K562 (cell line): ENCODE data around the gene INPP5K. TPM values are rescaled to one million over a fixed set of nuclear protein-coding genes. Genes with fewer than 3 reads are reported as not detected.
"Not testable (repeated sequence)": the region's sequence is repeated elsewhere in the genome, so short reads cannot be mapped to it uniquely, and the experiment has no call there.

ENCODE experiments used
- ATAC-seq: fragments of 200-7000 bp; cut with Tn5 transposase; 3 replicates; pipeline ENCODE4 v1.9.1; 2020; ENCODE audit warnings: moderate library complexity
- BruUV-seq: library from RNA; stranded (reverse); fragments of 400-500 nt; replicated peaks from 2 replicates; lab custom pipeline; 2021; lab: Mats Ljungman, UMichigan
- CTCF ChIA-PET: fragments of 300-600 bp; formaldehyde crosslinking; extraction: SDS; loops from one replicate; lab custom pipeline; 2021; ENCODE audit warnings: low intra/inter-chr PET ratio; lab: Yijun Ruan, JAX
- POLR2A ChIA-PET: fragments of 300-600, 350-650 bp; sonication (Branson Sonifier 250); formaldehyde crosslinking; extraction: SDS; loops from one replicate; lab custom pipeline; 2021; ENCODE audit warnings: antibody characterized with exemption, inconsistent platforms; lab: Yijun Ruan, JAX
- DNase-seq, 4 experiments: peaks; one replicate each; pipeline versions ENCODE4 v3.0.0 to v3.0.0-alpha.2; 2011 to 2018; ENCODE audit warnings: low spot score in 3 of 4, mixed read lengths in 3 of 4; ENCODE audit errors: extremely low read depth in 1 of 4
- FAIRE-seq: peaks from 2 replicates; lab custom pipeline; 2011; peaks lifted over from hg19 to GRCh38; lab: Jason Lieb, UNC
- H2AFZ ChIP-seq: 2 replicates; pipeline ENCODE4 v1.6.0; 2011; ENCODE audit warnings: low read depth, low read length, control low read depth, inconsistent platforms
- H3K27ac ChIP-seq: fragments of 200-600 bp; 3 replicates; pipeline ENCODE4 v1.8.0; 2011; ENCODE audit warnings: low read depth, mild to moderate bottlenecking, control low read depth, inconsistent platforms, low read length, moderate library complexity, mixed read lengths; ENCODE audit errors: extremely low read depth
- H3K27me3 ChIP-seq, 2 experiments: fragments of 300-600 bp in 1 of 2; 2 replicates in 1 of 2; 3 replicates in 1 of 2; pipeline versions ENCODE4 v1.6.0 to v1.8.0; 2011; ENCODE audit warnings: inconsistent platforms in 2 of 2, low read length in 2 of 2, mild to moderate bottlenecking in 1 of 2, mixed read lengths in 1 of 2, moderate library complexity in 1 of 2; ENCODE audit not compliant: control insufficient read depth in 2 of 2, insufficient read depth in 2 of 2
- H3K36me3 ChIP-seq: fragments of 300-600 bp; 3 replicates; pipeline ENCODE4 v1.8.0; 2011; ENCODE audit warnings: mild to moderate bottlenecking, low read length, inconsistent platforms; ENCODE audit not compliant: control insufficient read depth, insufficient read depth
- H3K4me1 ChIP-seq, 2 experiments: fragments of 200-600 bp in 1 of 2; replicated peaks in 1 of 2; 2 replicates in 1 of 2; 3 replicates in 1 of 2; pipeline versions ENCODE4 v1.5.1 to v1.8.0; 2011; ENCODE audit warnings: inconsistent platforms in 2 of 2, low read length in 2 of 2, mild to moderate bottlenecking in 1 of 2, mixed read lengths in 1 of 2, moderate library complexity in 1 of 2; ENCODE audit not compliant: control insufficient read depth in 2 of 2, insufficient read depth in 2 of 2
- H3K4me2 ChIP-seq: 2 replicates; pipeline ENCODE4 v1.6.1; 2011; ENCODE audit warnings: low read length, control low read depth, inconsistent platforms, mixed read lengths; ENCODE audit not compliant: insufficient read depth
- H3K4me3 ChIP-seq: fragments of 200-600 bp; sonication (generic), shearing (Covaris generic); 2 replicates; pipeline ENCODE4 v1.5.1; 2016; ENCODE audit warnings: control low read depth, inconsistent platforms
- H3K79me2 ChIP-seq: fragments of 200-600 bp; 3 replicates; pipeline ENCODE4 v1.8.0; 2011; ENCODE audit warnings: low read length, inconsistent platforms; ENCODE audit not compliant: control insufficient read depth, insufficient read depth
- H3K9ac ChIP-seq, 2 experiments: 2 replicates each; pipeline versions ENCODE4 v1.6.0 to v1.6.1; 2011; ENCODE audit warnings: low read depth in 2 of 2, low read length in 2 of 2, control low read depth in 1 of 2, inconsistent platforms in 1 of 2, mild to moderate bottlenecking in 1 of 2, mixed read lengths in 1 of 2; ENCODE audit not compliant: insufficient read depth in 1 of 2
- H3K9me1 ChIP-seq: one replicate; pipeline ENCODE4 v1.6.0; 2011; ENCODE audit warnings: inconsistent platforms, mild to moderate bottlenecking, low read length, moderate library complexity; ENCODE audit not compliant: control insufficient read depth, insufficient read depth
- H3K9me3 ChIP-seq: replicated peaks from 2 replicates; pipeline ENCODE4 v1.5.1; 2011; ENCODE audit warnings: low read depth, low read length, inconsistent platforms; ENCODE audit not compliant: control insufficient read depth, insufficient read depth
- H4K20me1 ChIP-seq: replicated peaks from 2 replicates; pipeline ENCODE4 v1.6.1; 2011; ENCODE audit warnings: low read length, inconsistent platforms, mixed read lengths; ENCODE audit not compliant: control insufficient read depth, insufficient read depth
- CBFB ChIP-seq: sonication (generic); formaldehyde crosslinking; IDR thresholded peaks from 2 replicates; pipeline ENCODE4 v1.4.0; 2020; ENCODE audit warnings: mild to moderate bottlenecking, missing genetic modification reagents
- CUX1 ChIP-seq: fragments of 200-800 bp; sonication (Bioruptor generic); IDR thresholded peaks from 2 replicates; pipeline ENCODE4 v1.6.1; 2016; ENCODE audit warnings: missing genetic modification characterization, missing compliant biosample characterization
- GABPB2 ChIP-seq: fragments of 250-450 bp; sonication (Bioruptor Pico); conservative IDR thresholded peaks from 2 replicates; pipeline ENCODE4 v1.5.1; 2021; ENCODE audit warnings: mild to moderate bottlenecking
- HOMEZ ChIP-seq: fragments of 250-450 bp; sonication (Bioruptor Pico); IDR thresholded peaks from 2 replicates; pipeline ENCODE4 v1.4.0; 2020; ENCODE audit warnings: mild to moderate bottlenecking, moderate library complexity
- NFIX ChIP-seq: fragments of 250-450 bp; sonication (Bioruptor Pico); IDR thresholded peaks from 2 replicates; pipeline ENCODE4 v1.4.0; 2020; ENCODE audit warnings: low read depth, mild to moderate bottlenecking, moderate library complexity
- ZBTB34 ChIP-seq: fragments of 250-450 bp; sonication (Bioruptor Pico); IDR thresholded peaks from 2 replicates; pipeline ENCODE4 v1.8.0; 2021; ENCODE audit warnings: mild to moderate bottlenecking, moderate library complexity
- ZNF217 ChIP-seq: sonication (generic); formaldehyde crosslinking; IDR thresholded peaks from 2 replicates; pipeline ENCODE4 v1.8.0; 2022; ENCODE audit warnings: mild to moderate bottlenecking, missing genetic modification reagents
- ZNF449 ChIP-seq: fragments of 250-450 bp; sonication (Bioruptor Pico); IDR thresholded peaks from 2 replicates; pipeline ENCODE4 v1.8.0; 2022; ENCODE audit warnings: moderate library complexity, mild to moderate bottlenecking, inconsistent platforms
- WGBS: fragments of 100-300 bp; shearing (Covaris generic); methylation state at CpG from one replicate; pipeline ENCODE4 v1.1.6; 2016; ENCODE audit warnings: low coverage, mixed read lengths; ENCODE audit not compliant: insufficient coverage; ENCODE audit errors: missing lambda C conversion rate; 5-methylcytosine and 5-hydroxymethylcytosine counted together
- in situ Hi-C: fragments of 300-500 bp; cut with MboI; formaldehyde crosslinking; loops from 4 replicates; pipeline ENCODE4 v1.15.0; 2018; ENCODE audit warnings: inconsistent platforms, mixed read lengths
- intact Hi-C: fragments of 100-400 bp; cut with micrococcal nuclease; formaldehyde crosslinking; loops from 2 replicates; pipeline ENCODE4 v1.14.2; 2022
- polyA plus RNA-seq, 8 experiments: library from polyadenylated mRNA; depleted of rRNA in 4 of 8; stranded (reverse) in 5 of 8; unstranded in 3 of 8; fragments of >200 nt; fragmentation: Nextera tagmentation in 2 of 8; fragmentation: Illumina TruSeq in 1 of 8; extraction: Ambion mirVana in 2 of 8; extraction: Trizol in 1 of 8; gene quantifications; 2 replicates each; pipeline versions ENCODE4 v1.2.1 to v1.2.3, GENCODE V29; 2011 to 2014; ENCODE audit warnings: inconsistent platforms in 1 of 8, missing spikeins in 1 of 8
- total RNA-seq, 7 experiments: library from RNA; depleted of rRNA in 6 of 7; stranded (reverse); fragments of >200 nt in 6 of 7; fragmentation: Illumina TruSeq in 2 of 7; extraction: Trizol in 2 of 7; gene quantifications; 2 replicates each; pipeline versions ENCODE4 v1.2.1 to v1.2.3, GENCODE V29; 2011 to 2021; ENCODE audit warnings: low replicate concordance in 1 of 7

INPP5K gene
- total and polyA plus RNA-seq, 9 of the 15 experiments (the other 6 are each of a cell fraction or from before 2014, with no cell fraction given) = 0.63 to 15.1 (median 10.1) TPM

GRCh38 chr17:1452836-1453235, 63.6 kb downstream of the INPP5K start (continued):
- no peak for TF ChIP-seq HOMEZ (CRISPR knock-in tag)
- TF ChIP-seq NFIX = no peak
- TF ChIP-seq CBFB (CRISPR knock-in tag) = no peak
- TF ChIP-seq ZBTB34 (CRISPR knock-in tag) = no peak
- no peak for TF ChIP-seq GABPB2 (CRISPR knock-in tag)
- no peak for TF ChIP-seq ZNF217 (CRISPR knock-in tag)
- no peak for TF ChIP-seq CUX1 (CRISPR knock-in tag)
- TF ChIP-seq ZNF449 (CRISPR knock-in tag) = no peak

GRCh38 chr17:1450261-1450660, 66.2 kb downstream of the INPP5K start:
- H2AFZ ChIP-seq, H3K27ac ChIP-seq, DNase-seq, H3K9me1 ChIP-seq, CTCF ChIA-PET, H3K4me3 ChIP-seq, ATAC-seq, H3K9ac ChIP-seq, H3K4me2 ChIP-seq, H3K27me3 ChIP-seq, FAIRE-seq, H3K9me3 ChIP-seq, in situ Hi-C loops, BruUV-seq: not testable (repeated sequence)
- 86% methylated on average over 1 of the region's 21 CpGs for WGBS
- Histone ChIP-seq H4K20me1 (peaks cover 19% of the 10 kb centered on the region), H3K36me3 (peaks cover 43% of the 10 kb centered on the region; the same call in 2 of the 3 replicates), H3K79me2 (peaks cover 98% of the 10 kb centered on the region), H3K4me1 (peaks cover under 1 to 11% of the 10 kb centered on the region in 2 experiments)
- intact Hi-C loops = loop anchor here (10.0 kb wide), 1 partner anchor 65 kb away; the partner anchor contains the start of gene INPP5K
- POLR2A ChIA-PET = interaction anchor here (0.8 to 2.5 kb wide), 3 partner anchors 11 to 37 kb away, joined by 3 to 10 read pairs (median 3); no protein-coding TSS in a partner anchor
